Calu3 (cell line): Measurements from ENCODE around the gene TTC32. TPM values are rescaled to one million over a fixed set of nuclear protein-coding genes. Genes with fewer than 3 reads are reported as not detected.
"Not testable (repeated sequence)": the region's sequence is repeated elsewhere in the genome, so short reads cannot be mapped to it uniquely, and the experiment has no call there.

Source experiments
- BruUV-seq: library from RNA; stranded (reverse); fragments of 400-500 nt; replicated peaks from 2 replicates; lab custom pipeline; 2021; lab: Mats Ljungman, UMichigan
- CTCF ChIA-PET: fragments of 300-600 bp; sonication (Branson Sonifier 250); formaldehyde crosslinking; loops from one replicate; lab custom pipeline; 2022; ENCODE audit warnings: antibody characterized with exemption; lab: Charles Lee
- DNase-seq: peaks from one replicate; pipeline ENCODE4 v3.0.0; 2022
- H3K27ac Mint-ChIP-seq: one replicate; pipeline ENCODE4 v1.8.0; 2022; ENCODE audit warnings: mixed read lengths; ENCODE audit not compliant: unreplicated experiment
- H3K27me3 Mint-ChIP-seq: one replicate; pipeline ENCODE4 v1.8.0; 2022; ENCODE audit warnings: mixed read lengths; ENCODE audit not compliant: unreplicated experiment
- H3K36me3 Mint-ChIP-seq: one replicate; pipeline ENCODE4 v1.8.0; 2022; ENCODE audit warnings: mild to moderate bottlenecking, moderate library complexity, mixed read lengths; ENCODE audit not compliant: insufficient read depth, unreplicated experiment
- H3K4me1 Mint-ChIP-seq: one replicate; pipeline ENCODE4 v1.8.0; 2022; ENCODE audit warnings: mild to moderate bottlenecking, low read depth, mixed read lengths; ENCODE audit not compliant: unreplicated experiment
- H3K4me3 Mint-ChIP-seq: one replicate; pipeline ENCODE4 v1.8.0; 2022; ENCODE audit warnings: mild to moderate bottlenecking, low read depth, moderate library complexity, mixed read lengths; ENCODE audit not compliant: unreplicated experiment
- H3K9me3 Mint-ChIP-seq: one replicate; pipeline ENCODE4 v1.8.0; 2022; ENCODE audit warnings: low read depth, mixed read lengths; ENCODE audit not compliant: unreplicated experiment
- CTCF ChIP-seq: fragments of 200-600 bp; IDR thresholded peaks from one replicate; pipeline ENCODE4 v1.8.0; 2022; ENCODE audit warnings: antibody characterized with exemption; ENCODE audit not compliant: unreplicated experiment
- intact Hi-C: fragments of 100-400 bp; cut with micrococcal nuclease; formaldehyde crosslinking; loops from one replicate; pipeline ENCODE4 v1.10.0; 2022; ENCODE audit not compliant: unreplicated experiment
- total RNA-seq: library from RNA; stranded (reverse); gene quantifications from 2 replicates; pipeline ENCODE4 v1.2.3, GENCODE V29; 2022

Gene TTC32
- total RNA-seq, 1 experiment from 2014 or later = 13.6 TPM

GRCh38 chr2:19933351-19933981 is 31.7 kb upstream of the TTC32 start:
- no TSS peak for BruUV-seq
- Mint-ChIP-seq H3K27ac (peak overlapping the region; percentile 85), H3K4me1 (no peaks in the 10 kb centered on the region), H3K9me3 (no peaks in the 10 kb centered on the region), H3K4me3 (peak overlapping the region; percentile 46), H3K27me3 (no peaks in the 10 kb centered on the region), H3K36me3 (peaks cover 10% of the 10 kb centered on the region)
- CTCF ChIA-PET = interaction anchor here (0.6 to 1.5 kb wide), 4 partner anchors 21 to 889 kb away, joined by 3 to 6 read pairs (median 4); no protein-coding TSS in a partner anchor
- peak; percentile 32 for DNase-seq
- intact Hi-C loops = loop anchor here (1.0 kb wide), 3 partner anchors 21 to 63 kb away; partner anchors contain the start of gene TTC32
- no peak for TF ChIP-seq CTCF

- CTCF ChIA-PET = interaction anchor here (0.6 to 1.5 kb wide), 3 partner anchors 21 to 888 kb away, joined by 3 to 5 read pairs (median 4); no protein-coding TSS in a partner anchor
- DNase-seq = no peak
- TSS peak; percentile 86 for BruUV-seq
- TF ChIP-seq CTCF = no peak
- peak overlapping the region; percentile 85 for H3K27ac Mint-ChIP-seq
- intact Hi-C loops = loop anchor here (1.0 kb wide), 3 partner anchors 21 to 63 kb away; partner anchors contain the start of gene TTC32
- H3K36me3 Mint-ChIP-seq = peaks cover 10% of the 10 kb centered on the region
- no peaks in the 10 kb centered on the region for H3K9me3 Mint-ChIP-seq
- H3K4me3 Mint-ChIP-seq = peak overlapping the region; percentile 46
- no peaks in the 10 kb centered on the region for H3K27me3 Mint-ChIP-seq
- no peaks in the 10 kb centered on the region for H3K4me1 Mint-ChIP-seq
Measured at GRCh38 chr2:19932928-19933327, 31.1 kb upstream of the TTC32 start.

GRCh38 chr2:19929226-19929625 is 27.4 kb upstream of the TTC32 start:
- no peak for DNase-seq

GRCh38 chr2:19927816-19928215 is 26.0 kb upstream of the TTC32 start:
- H3K27me3 Mint-ChIP-seq, DNase-seq, H3K27ac Mint-ChIP-seq, BruUV-seq, intact Hi-C loops, H3K4me1 Mint-ChIP-seq, H3K4me3 Mint-ChIP-seq: not testable (repeated sequence)
- peaks cover 12% of the 10 kb centered on the region for H3K9me3 Mint-ChIP-seq
- H3K36me3 Mint-ChIP-seq = peaks cover 12% of the 10 kb centered on the region
- CTCF ChIA-PET = interaction anchor here (0.6 kb wide), 1 partner anchor 103 kb away, joined by 3 read pairs; no protein-coding TSS in a partner anchor

More at GRCh38 chr2:19929226-19929625, 27.4 kb upstream of the TTC32 start:
- no TSS peak for BruUV-seq
- H3K4me1 Mint-ChIP-seq = no peaks in the 10 kb centered on the region
- H3K9me3 Mint-ChIP-seq = peaks cover 12% of the 10 kb centered on the region
- intact Hi-C loops = no loop called here
- peaks cover 17% of the 10 kb centered on the region for H3K36me3 Mint-ChIP-seq
- CTCF ChIA-PET = no interaction called here
- H3K27ac Mint-ChIP-seq = no peak overlapping the region
- no peak for TF ChIP-seq CTCF
- H3K4me3 Mint-ChIP-seq = no peak overlapping the region
- no peaks in the 10 kb centered on the region for H3K27me3 Mint-ChIP-seq

- H3K27me3 Mint-ChIP-seq, CTCF ChIA-PET, BruUV-seq, H3K27ac Mint-ChIP-seq, DNase-seq, H3K4me3 Mint-ChIP-seq, H3K4me1 Mint-ChIP-seq, intact Hi-C loops: not testable (repeated sequence)
- peaks cover 12% of the 10 kb centered on the region for H3K36me3 Mint-ChIP-seq
- peaks cover 12% of the 10 kb centered on the region for H3K9me3 Mint-ChIP-seq
Measured at GRCh38 chr2:19924526-19924925, 22.7 kb upstream of the TTC32 start.

- H3K36me3 Mint-ChIP-seq, intact Hi-C loops, H3K27ac Mint-ChIP-seq, H3K4me3 Mint-ChIP-seq, CTCF ChIA-PET, H3K27me3 Mint-ChIP-seq, DNase-seq, H3K4me1 Mint-ChIP-seq, BruUV-seq: not testable (repeated sequence)
- peaks cover 11% of the 10 kb centered on the region for H3K9me3 Mint-ChIP-seq
Measured at GRCh38 chr2:19922188-19922587, 20.4 kb upstream of the TTC32 start.
